ENCODE measurements around the gene LDLRAD4.

- TF ChIP-seq CTCF (IDR thresholded peaks at IDR 0.05) (no peak), POLR2A (IDR thresholded peaks at IDR 0.05) (no peak)
Observed at GRCh38 chr18:13505780-13506345, 287.3 kb downstream of the LDLRAD4 start.

All from lower leg skin (tissue), 3 donors.